OCI-LY7 (cell line): ENCODE results near the gene NPAS4. TPM values are rescaled to one million over a fixed set of nuclear protein-coding genes. Genes with fewer than 3 reads are reported as not detected.

Source experiments
- BruUV-seq: library from RNA; stranded (reverse); fragments of 400-500 nt; replicated peaks from 2 replicates; lab custom pipeline; 2021; lab: Mats Ljungman, UMichigan
- CTCF ChIA-PET: fragments of 300-600 bp; sonication (Branson Sonifier 250); formaldehyde crosslinking; loops from one replicate; lab custom pipeline; 2022; ENCODE audit warnings: antibody characterized with exemption; ENCODE audit not compliant: unreplicated experiment; lab: Charles Lee
- POLR2A ChIA-PET: fragments of 300-600 bp; sonication (Branson Sonifier 250); formaldehyde crosslinking; loops from one replicate; lab custom pipeline; 2022; ENCODE audit warnings: antibody characterized with exemption; lab: Charles Lee
- DNase-seq: peaks from one replicate; pipeline ENCODE4 v3.0.0-alpha.2; 2015; ENCODE audit warnings: low spot score
- H2AFZ ChIP-seq: fragments of 200-600 bp; sonication (generic), shearing (Covaris generic); 2 replicates; pipeline ENCODE4 v1.6.1; 2014; ENCODE audit warnings: mild to moderate bottlenecking, antibody characterized with exemption, low read length, moderate library complexity
- H3K27ac ChIP-seq: fragments of 200-600 bp; sonication (generic); 2 replicates; pipeline ENCODE4 v1.5.1; 2014; ENCODE audit warnings: mixed run types, low read depth, mild to moderate bottlenecking, moderate library complexity, low read length, inconsistent platforms; ENCODE audit not compliant: poor library complexity, severe bottlenecking
- H3K36me3 ChIP-seq: fragments of 200-600 bp; sonication (generic); 2 replicates; pipeline ENCODE4 v1.6.1; 2014; ENCODE audit warnings: mild to moderate bottlenecking, antibody characterized with exemption, low read length, moderate library complexity, mixed read lengths; ENCODE audit not compliant: insufficient read depth
- H3K4me1 ChIP-seq: fragments of 200-600 bp; sonication (generic); 2 replicates; pipeline ENCODE4 v1.5.1; 2014; ENCODE audit warnings: mild to moderate bottlenecking, low read length; ENCODE audit not compliant: insufficient read depth, poor library complexity, severe bottlenecking
- H3K4me2 ChIP-seq: fragments of 200-600 bp; sonication (generic); 2 replicates; pipeline ENCODE4 v1.6.1; 2014; ENCODE audit warnings: mild to moderate bottlenecking, low read length
- H3K4me3 ChIP-seq: fragments of 200-600 bp; sonication (generic); 2 replicates; pipeline ENCODE4 v1.5.1; 2014; ENCODE audit warnings: mild to moderate bottlenecking, low read depth, low read length; ENCODE audit not compliant: poor library complexity, severe bottlenecking
- H3K79me2 ChIP-seq: fragments of 200-600 bp; sonication (generic); 2 replicates; pipeline ENCODE4 v1.6.1; 2016; ENCODE audit warnings: low read depth, mild to moderate bottlenecking, low read length, moderate library complexity, mixed read lengths; ENCODE audit not compliant: insufficient read depth
- H3K9me2 ChIP-seq: fragments of 200-600 bp; sonication (generic); 2 replicates; pipeline ENCODE4 v1.6.1; 2016; ENCODE audit warnings: mild to moderate bottlenecking, low read length, mixed read lengths; ENCODE audit not compliant: insufficient read depth
- H3K9me3 ChIP-seq: fragments of 200-600 bp; sonication (generic); 2 replicates; pipeline ENCODE4 v1.6.1; 2014; ENCODE audit warnings: mild to moderate bottlenecking, mixed run types, low read length, mixed read lengths
- H4K20me1 ChIP-seq: fragments of 200-600 bp; sonication (generic); 2 replicates; pipeline ENCODE4 v1.6.1; 2014; ENCODE audit warnings: mild to moderate bottlenecking, antibody characterized with exemption, low read length, moderate library complexity, mixed read lengths; ENCODE audit not compliant: insufficient read depth
- EZH2phosphoT487 ChIP-seq: fragments of 200-600 bp; sonication (generic); IDR thresholded peaks from 2 replicates; pipeline ENCODE4 v1.6.1; 2018; ENCODE audit warnings: low read depth, borderline replicate concordance, mild to moderate bottlenecking, mixed run types, antibody characterized with exemption, low read length, moderate library complexity, mixed read lengths
- intact Hi-C: fragments of 100-400 bp; cut with micrococcal nuclease; formaldehyde crosslinking; loops from one replicate; pipeline ENCODE4 v1.10.0; 2022; ENCODE audit not compliant: unreplicated experiment
- total RNA-seq, 2 experiments: library from RNA; depleted of rRNA in 1 of 2; stranded (reverse); fragments of >200 nt in 1 of 2; shearing (Covaris generic) in 1 of 2; gene quantifications; 2 replicates each; pipeline ENCODE4 v1.2.3, GENCODE V29; 2014 to 2022
- TF ChIP-seq, protein P1 (sequence below): fragments of 200-600 bp; sonication (generic); conservative IDR thresholded peaks from 2 replicates; pipeline ENCODE4 v1.5.1; 2014; ENCODE audit warnings: mild to moderate bottlenecking, antibody characterized with exemption, low read length, moderate library complexity, mixed read lengths

Gene NPAS4
- total RNA-seq, 2 experiments from 2014 or later, result not detected

DNA sequence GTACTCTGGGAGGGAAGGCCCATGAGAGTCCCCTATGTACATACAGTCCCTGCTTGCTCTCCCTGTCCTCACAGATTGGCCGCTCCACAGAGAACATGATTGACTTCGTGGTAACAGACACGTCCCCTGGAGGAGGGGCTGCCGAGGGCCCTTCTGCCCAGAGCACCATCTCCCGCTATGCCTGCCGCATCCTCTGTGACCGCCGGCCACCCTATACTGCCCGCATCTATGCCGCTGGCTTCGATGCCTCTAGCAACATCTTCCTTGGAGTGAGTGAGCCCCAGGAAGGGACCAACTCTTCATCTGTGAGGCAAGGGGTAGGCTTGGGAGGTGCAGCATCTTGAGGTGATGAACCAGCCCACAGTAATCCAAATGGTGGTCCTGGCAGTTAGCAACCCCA is 52.3 kb downstream of the NPAS4 start:
- ChIA-PET POLR2A (no interaction called here), CTCF (no interaction called here)
- no peak overlapping the region for H3K4me3 ChIP-seq
- H3K9me2 ChIP-seq, result no peaks in the 10 kb centered on the region
- no peak for DNase-seq
- BruUV-seq, result no TSS peak
- no peak overlapping the region for H2AFZ ChIP-seq
- no peaks in the 10 kb centered on the region for H4K20me1 ChIP-seq
- H3K36me3 ChIP-seq, result no peaks in the 10 kb centered on the region
- no peak for TF ChIP-seq EZH2phosphoT487
- TF ChIP-seq, protein P1, sequence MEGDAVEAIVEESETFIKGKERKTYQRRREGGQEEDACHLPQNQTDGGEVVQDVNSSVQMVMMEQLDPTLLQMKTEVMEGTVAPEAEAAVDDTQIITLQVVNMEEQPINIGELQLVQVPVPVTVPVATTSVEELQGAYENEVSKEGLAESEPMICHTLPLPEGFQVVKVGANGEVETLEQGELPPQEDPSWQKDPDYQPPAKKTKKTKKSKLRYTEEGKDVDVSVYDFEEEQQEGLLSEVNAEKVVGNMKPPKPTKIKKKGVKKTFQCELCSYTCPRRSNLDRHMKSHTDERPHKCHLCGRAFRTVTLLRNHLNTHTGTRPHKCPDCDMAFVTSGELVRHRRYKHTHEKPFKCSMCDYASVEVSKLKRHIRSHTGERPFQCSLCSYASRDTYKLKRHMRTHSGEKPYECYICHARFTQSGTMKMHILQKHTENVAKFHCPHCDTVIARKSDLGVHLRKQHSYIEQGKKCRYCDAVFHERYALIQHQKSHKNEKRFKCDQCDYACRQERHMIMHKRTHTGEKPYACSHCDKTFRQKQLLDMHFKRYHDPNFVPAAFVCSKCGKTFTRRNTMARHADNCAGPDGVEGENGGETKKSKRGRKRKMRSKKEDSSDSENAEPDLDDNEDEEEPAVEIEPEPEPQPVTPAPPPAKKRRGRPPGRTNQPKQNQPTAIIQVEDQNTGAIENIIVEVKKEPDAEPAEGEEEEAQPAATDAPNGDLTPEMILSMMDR, result no peak
- H3K9me3 ChIP-seq, result no peaks in the 10 kb centered on the region
- no peaks in the 10 kb centered on the region for H3K79me2 ChIP-seq
- H3K4me1 ChIP-seq, result no peaks in the 10 kb centered on the region
- H3K4me2 ChIP-seq, result no peak overlapping the region
- intact Hi-C loops, result no loop called here
- no peak overlapping the region for H3K27ac ChIP-seq

DNA sequence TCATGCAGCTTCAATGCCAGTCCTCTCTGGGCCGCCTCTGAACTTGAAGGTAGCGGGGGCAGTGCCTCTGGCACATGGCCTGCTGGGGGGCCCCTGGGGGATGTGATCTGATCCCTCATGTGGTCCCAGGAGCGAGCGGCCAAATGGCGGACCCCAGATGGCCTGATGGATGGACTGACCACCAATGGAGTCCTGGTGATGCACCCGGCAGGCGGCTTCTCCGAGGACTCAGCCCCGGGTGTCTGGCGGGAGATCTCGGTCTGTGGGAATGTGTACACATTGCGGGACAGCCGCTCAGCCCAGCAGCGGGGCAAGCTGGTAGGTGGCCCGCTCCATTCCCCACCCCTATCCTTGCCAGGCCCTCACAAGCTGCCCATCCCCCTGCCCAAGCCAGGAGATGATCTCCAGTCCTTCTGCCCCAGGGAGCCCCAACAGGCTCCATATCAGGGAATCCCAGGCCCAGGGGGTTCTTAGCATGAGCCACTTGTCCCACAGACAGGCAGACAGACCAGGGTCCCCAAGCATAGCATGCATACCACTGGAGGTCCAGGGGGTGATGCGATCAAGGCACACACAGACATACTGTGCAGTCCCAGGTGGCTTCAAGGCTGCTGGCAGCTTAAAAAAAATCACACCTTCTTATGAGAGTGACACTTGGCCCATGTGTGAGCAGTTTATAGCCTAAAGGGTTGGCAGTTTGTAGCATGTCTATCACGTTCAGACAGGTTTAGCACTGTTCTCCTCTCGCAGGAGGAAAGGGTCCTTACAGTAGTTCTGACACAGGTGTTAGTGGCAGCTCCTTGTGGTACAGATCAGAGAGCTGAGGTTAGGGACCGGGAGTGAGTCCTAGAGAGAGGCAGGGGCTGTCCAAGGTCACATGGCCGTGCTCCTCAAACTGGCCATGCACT is 53.0 kb downstream of the NPAS4 start:
- ChIA-PET POLR2A (no interaction called here), CTCF (no interaction called here)
- intact Hi-C loops, result no loop called here

More for the DNA sequence above, 53.0 kb downstream of the NPAS4 start:
- Histone ChIP-seq H3K36me3 (no peaks in the 10 kb centered on the region), H3K4me1 (no peaks in the 10 kb centered on the region), H3K79me2 (no peaks in the 10 kb centered on the region), H3K27ac (no peak overlapping the region), H2AFZ (no peak overlapping the region), H3K9me2 (no peaks in the 10 kb centered on the region), H3K9me3 (no peaks in the 10 kb centered on the region), H3K4me3 (no peak overlapping the region), H3K4me2 (no peak overlapping the region), H4K20me1 (no peaks in the 10 kb centered on the region)
- TF ChIP-seq, protein P1, result no peak
- TF ChIP-seq EZH2phosphoT487, result no peak
- BruUV-seq, result no TSS peak
- DNase-seq, result no peak
